ENCODE measurements around the gene FES. TPM values are rescaled to one million over a fixed set of nuclear protein-coding genes. Genes with fewer than 3 reads are reported as not detected.

FES gene
- polyA plus RNA-seq, 1 of the 3 experiments (the other 2 are of a cell fraction), result 0.03 TPM

GRCh38 chr15:90895571-90896117 lies 11.3 kb downstream of the FES start:
- no peak overlapping the region for H2AFZ ChIP-seq (ENCODE audit: low read depth)
- H3K4me3 ChIP-seq (ENCODE audit: low read depth in 2 of 2, low read length in 1 of 2), result no peak overlapping the region; a peak in 1 of 4 replicates
- H3K4me1 ChIP-seq (ENCODE audit: control insufficient read depth in 1 of 2, insufficient read depth in 2 of 2, low read depth in 1 of 2, low read length in 1 of 2), result peaks cover 0 to 8% of the 10 kb centered on the region in 2 experiments; a peak in 1 of 4 replicates
- no peaks in the 10 kb centered on the region for H4K20me1 ChIP-seq (ENCODE audit: insufficient read depth)
- ChIA-PET POLR2A (interaction anchor here (0.6 to 1.6 kb wide), 6 partner anchors 34 to 1848 kb away, joined by 3 to 8 read pairs (median 5); partner anchors contain the start of genes HDDC3 and UNC45A), CTCF (interaction anchor here (0.7 to 6.4 kb wide), 7 partner anchors 9 to 646 kb away, joined by 3 to 93 read pairs (median 6); partner anchors contain the start of genes FES, HDDC3, TTLL13 and UNC45A)
- peak; percentile 86 for DNase-seq
- H3K9me2 ChIP-seq, result no peaks in the 10 kb centered on the region
- H3K9me3 ChIP-seq, result no peaks in the 10 kb centered on the region
- H3K79me2 ChIP-seq (ENCODE audit: insufficient read depth), result no peaks in the 10 kb centered on the region
- H3K36me3 ChIP-seq (replicated peaks in 1 of 2; ENCODE audit: control insufficient read depth in 1 of 2, insufficient read depth in 2 of 2, low read length in 1 of 2), result no peaks in the 10 kb centered on the region
- H3F3A ChIP-seq (replicated peaks; ENCODE audit: insufficient read depth), result peaks cover 2% of the 10 kb centered on the region
- H3K4me2 ChIP-seq, result no peak overlapping the region
- 46% methylated on average over 9 of the region's 10 CpGs for WGBS (ENCODE audit: low lambda C conversion rate)
- no peaks in the 10 kb centered on the region for H3K27me3 ChIP-seq (ENCODE audit: insufficient read depth)
- no peak overlapping the region for H3K9ac ChIP-seq
- H3K27ac ChIP-seq (ENCODE audit: low read depth in 2 of 2, low read length in 1 of 2), result peak overlapping the region in 1 of 2 experiments; percentile 83; a peak in 2 of 4 replicates
- TF ChIP-seq TAF1 (IDR thresholded peaks at IDR 0.05; ENCODE audit: borderline replicate concordance, low read depth, low read length), result no peak
- peak; percentile 69; the same call in 1 of the 2 replicates for TF ChIP-seq MXI1 (IDR thresholded peaks at IDR 0.05; ENCODE audit: low read depth, low read length)
- peak; percentile 32 for TF ChIP-seq CTCF (IDR thresholded peaks at IDR 0.05)
- no peak for TF ChIP-seq USF1 (IDR thresholded peaks at IDR 0.05; ENCODE audit: borderline replicate concordance, low read depth)
- TF ChIP-seq POLR2AphosphoS5 (IDR thresholded peaks at IDR 0.05; ENCODE audit: low read depth, low read length), result no peak
- no peak for TF ChIP-seq FOXM1 (IDR thresholded peaks at IDR 0.05; ENCODE audit: low read depth)
- no peak for TF ChIP-seq ELF1 (IDR thresholded peaks at IDR 0.05)
- TF ChIP-seq MEF2A (IDR thresholded peaks at IDR 0.05; ENCODE audit: borderline replicate concordance, low read depth), result no peak
- no peak for TF ChIP-seq REST (IDR thresholded peaks at IDR 0.05; ENCODE audit: low read depth, low read length)
- peak; percentile 46; the same call in 1 of the 2 replicates for TF ChIP-seq RCOR1 (IDR thresholded peaks at IDR 0.05; ENCODE audit: low read length)
- no peak for TF ChIP-seq TEAD4 (IDR thresholded peaks at IDR 0.05; ENCODE audit: borderline replicate concordance, insufficient read depth)
- no peak for TF ChIP-seq EZH2phosphoT487 (IDR thresholded peaks at IDR 0.05; ENCODE audit: borderline replicate concordance, low read depth)
- TF ChIP-seq FOSL2 (IDR thresholded peaks at IDR 0.05; ENCODE audit: borderline replicate concordance, low read depth), result no peak
- peak; percentile 37 for TF ChIP-seq PBX3 (IDR thresholded peaks at IDR 0.05)
- TF ChIP-seq RFX5 (IDR thresholded peaks at IDR 0.05; ENCODE audit: low read length), result no peak
- no peak for TF ChIP-seq NFIC (IDR thresholded peaks at IDR 0.05; ENCODE audit: borderline replicate concordance)
- peak; percentile 75 for TF ChIP-seq GATA2 (CRISPR knock-in tag; IDR thresholded peaks at IDR 0.05)
- TF ChIP-seq CHD2 (IDR thresholded peaks at IDR 0.05; ENCODE audit: low read length, partially characterized antibody), result peak; percentile 15
- TF ChIP-seq NRF1 (IDR thresholded peaks at IDR 0.05; ENCODE audit: low read depth, low read length), result no peak
- 0 out of 2 replicates have a peak, but pooled peaks have one; percentile 14 for TF ChIP-seq MAX (IDR thresholded peaks at IDR 0.05; ENCODE audit: low read depth)
- no peak for TF ChIP-seq JUND (IDR thresholded peaks at IDR 0.05)
- peak in 1 of 2 experiments; percentile 30; a peak in 1 of 4 replicates for TF ChIP-seq EP300 (IDR thresholded peaks at IDR 0.05; ENCODE audit: borderline replicate concordance in 1 of 2, low read depth in 1 of 2, low read length in 1 of 2)
- no peak for TF ChIP-seq IRF3 (IDR thresholded peaks at IDR 0.05; ENCODE audit: low read depth, low read length)
- peak; percentile 36; the same call in 1 of the 2 replicates for TF ChIP-seq RAD21 (IDR thresholded peaks at IDR 0.05; ENCODE audit: low read length)
- TF ChIP-seq FOXJ3 (CRISPR knock-in tag; IDR thresholded peaks at IDR 0.05), result peak; percentile 17; the same call in 1 of the 2 replicates
